Left lung (tissue), 10 donors: ENCODE data around the gene MBTPS1. TPM values are rescaled to one million over a fixed set of nuclear protein-coding genes. Genes with fewer than 3 reads are reported as not detected.

Experiments used
- ATAC-seq: fragments of 200-7000 bp; cut with Tn5 transposase; one replicate; pipeline ENCODE4 v1.9.1; 2020; ENCODE audit warnings: moderate library complexity
- DNase-seq, 4 donors: peaks; one replicate each; pipeline ENCODE4 v3.0.0-alpha.2; 2013 to 2020
- H3K27ac ChIP-seq, 2 donors: fragments of 200-600 bp; sonication (generic) in 1 of 2; one replicate each; pipeline versions ENCODE4 v1.5.0 to v1.8.0; 2020 to 2021
- H3K27me3 ChIP-seq, 2 donors: fragments of 200-600 bp; sonication (generic) in 1 of 2; one replicate each; pipeline versions ENCODE4 v1.5.0 to v1.8.0; 2020 to 2021
- H3K36me3 ChIP-seq, 2 donors: fragments of 200-600 bp; sonication (generic) in 1 of 2; one replicate each; pipeline versions ENCODE4 v1.5.0 to v1.8.0; 2020 to 2021
- H3K4me1 ChIP-seq, 2 donors: fragments of 200-600 bp; one replicate each; pipeline ENCODE4 v1.8.0; 2021
- H3K4me3 ChIP-seq, 2 donors: fragments of 200-600 bp; sonication (generic) in 1 of 2; one replicate each; pipeline versions ENCODE4 v1.5.0 to v1.8.0; 2020 to 2021; ENCODE audit warnings: mild to moderate bottlenecking in 1 of 2
- H3K9me3 ChIP-seq, 2 donors: fragments of 200-600 bp; sonication (generic) in 1 of 2; one replicate each; pipeline versions ENCODE4 v1.5.0 to v1.8.0; 2020 to 2021
- intact Hi-C, 2 donors: fragments of 100-400 bp; cut with DNase I; formaldehyde crosslinking; loops; one replicate each; pipeline versions ENCODE4 v1.11.2 to v1.14.2; 2022
- polyA plus RNA-seq, 6 donors: library from polyadenylated mRNA; unstranded; fragments of 120-200 nt; gene quantifications; one replicate each; pipeline ENCODE4 v1.2.1, GENCODE V29; 2013; ENCODE audit not compliant: insufficient read length in 6 of 6
- total RNA-seq, 2 donors: library from RNA; stranded (reverse); fragmentation: NEBNext Ultra II Directional; extraction: Animal tissue kit (Norgen Biotek cat#: 25700); gene quantifications; one replicate each; pipeline ENCODE4 v1.2.1, GENCODE V29; 2021
- TF ChIP-seq, protein P1 (sequence below), 2 donors: fragments of 200-600 bp; sonication (generic) in 1 of 2; IDR thresholded peaks; one replicate each; pipeline versions ENCODE4 v1.5.0 to v1.8.0; 2021; ENCODE audit warnings: antibody characterized with exemption in 2 of 2
- donor health status: DM: no; HTN: yes; CAD: no.
- donor health status: DM: no; HTN: no; CAD: no.

The MBTPS1 gene
- total and polyA plus RNA-seq, 8 donors, result 86.4 to 121 (median 116) TPM

DNA sequence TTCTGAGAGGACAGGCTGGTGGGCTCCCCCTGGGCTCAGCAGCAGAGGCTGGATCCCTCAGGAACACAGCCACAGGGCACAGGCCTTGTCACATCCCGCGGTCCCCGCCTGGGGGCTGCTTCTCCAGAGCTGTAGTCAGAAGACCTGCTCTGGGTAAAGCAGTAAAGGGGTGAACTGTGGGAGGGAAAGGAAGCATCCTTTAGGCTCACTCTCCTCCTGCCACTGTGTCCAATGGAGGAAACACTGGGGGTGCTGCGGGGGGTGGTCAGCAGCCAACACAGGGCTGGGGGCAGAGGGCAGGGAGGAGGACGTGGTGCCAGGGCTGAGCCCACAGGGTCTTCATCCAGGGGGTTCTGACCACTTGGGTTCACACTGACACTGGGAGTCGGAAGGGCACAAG, 69.1 kb downstream of the MBTPS1 start:
- Histone ChIP-seq H3K27me3 (peaks cover 0 to 31% of the 10 kb centered on the region in 2 donors), H3K9me3 (no peaks in the 10 kb centered on the region), H3K4me1 (peaks cover 0 to 3% of the 10 kb centered on the region in 2 donors), H3K4me3 (no peak overlapping the region), H3K36me3 (peaks cover 0 to 40% of the 10 kb centered on the region in 2 donors), H3K27ac (no peak overlapping the region)
- ATAC-seq (no peak), DNase-seq (peak in 1 of 4 donors; percentile 71)
- intact Hi-C loops, result no loop called here
- TF ChIP-seq, protein P1, sequence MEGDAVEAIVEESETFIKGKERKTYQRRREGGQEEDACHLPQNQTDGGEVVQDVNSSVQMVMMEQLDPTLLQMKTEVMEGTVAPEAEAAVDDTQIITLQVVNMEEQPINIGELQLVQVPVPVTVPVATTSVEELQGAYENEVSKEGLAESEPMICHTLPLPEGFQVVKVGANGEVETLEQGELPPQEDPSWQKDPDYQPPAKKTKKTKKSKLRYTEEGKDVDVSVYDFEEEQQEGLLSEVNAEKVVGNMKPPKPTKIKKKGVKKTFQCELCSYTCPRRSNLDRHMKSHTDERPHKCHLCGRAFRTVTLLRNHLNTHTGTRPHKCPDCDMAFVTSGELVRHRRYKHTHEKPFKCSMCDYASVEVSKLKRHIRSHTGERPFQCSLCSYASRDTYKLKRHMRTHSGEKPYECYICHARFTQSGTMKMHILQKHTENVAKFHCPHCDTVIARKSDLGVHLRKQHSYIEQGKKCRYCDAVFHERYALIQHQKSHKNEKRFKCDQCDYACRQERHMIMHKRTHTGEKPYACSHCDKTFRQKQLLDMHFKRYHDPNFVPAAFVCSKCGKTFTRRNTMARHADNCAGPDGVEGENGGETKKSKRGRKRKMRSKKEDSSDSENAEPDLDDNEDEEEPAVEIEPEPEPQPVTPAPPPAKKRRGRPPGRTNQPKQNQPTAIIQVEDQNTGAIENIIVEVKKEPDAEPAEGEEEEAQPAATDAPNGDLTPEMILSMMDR (IDR thresholded peaks at IDR 0.05), result no peak

DNA sequence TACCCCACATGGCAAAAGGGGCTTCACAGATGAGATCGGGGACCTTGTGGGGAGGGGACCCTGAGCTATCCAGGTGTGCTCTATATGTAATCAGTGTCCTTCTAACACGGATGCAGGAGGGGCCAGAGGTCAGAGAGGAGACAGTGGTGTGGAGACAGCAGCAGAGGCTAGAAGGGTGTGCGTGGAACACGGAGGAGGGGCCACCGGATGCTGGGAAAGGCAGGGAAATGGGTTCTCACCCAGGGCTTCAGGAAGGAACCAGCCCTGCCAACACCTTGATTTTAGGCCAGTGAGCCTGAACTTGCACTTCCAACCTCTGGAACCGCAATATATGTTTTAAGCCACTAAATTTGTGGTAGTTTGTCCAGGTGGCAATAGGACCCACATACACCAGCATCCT, 69.5 kb downstream of the MBTPS1 start:
- intact Hi-C loops, result no loop called here

DNA sequence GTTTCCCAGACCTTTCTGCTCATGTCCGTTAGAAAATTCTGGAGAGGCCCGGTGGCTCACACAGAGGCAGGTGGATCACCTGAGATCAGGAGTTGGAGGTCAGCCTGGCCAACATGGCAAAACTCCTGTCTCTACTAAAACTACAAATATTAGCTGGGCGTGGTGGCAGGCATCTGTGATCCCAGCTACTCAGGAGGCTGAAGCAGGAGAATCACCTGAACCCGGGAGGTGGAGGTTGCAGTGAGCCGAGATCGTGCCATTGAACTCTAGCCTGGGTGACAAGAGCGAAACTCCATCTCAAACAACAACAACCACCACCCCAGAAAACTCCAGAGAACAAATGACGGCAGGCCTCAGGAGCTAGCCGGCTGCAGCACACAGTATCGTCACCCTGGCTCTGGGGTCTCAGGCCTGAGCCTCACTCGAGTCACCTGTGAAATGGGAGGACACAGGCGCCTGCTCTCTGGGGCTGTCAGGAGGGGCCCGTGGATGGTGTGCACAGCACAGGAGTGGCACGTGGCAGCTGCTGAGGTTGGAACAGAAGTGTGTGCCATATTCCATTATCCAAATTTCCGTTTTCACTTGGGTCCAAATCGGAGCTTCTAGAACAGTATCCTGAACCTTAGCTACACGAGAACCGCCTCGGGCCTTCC, 70.8 kb downstream of the MBTPS1 start:
- Histone ChIP-seq H3K27me3 (peaks cover 0 to 48% of the 10 kb centered on the region in 2 donors), H3K9me3 (no peaks in the 10 kb centered on the region), H3K27ac (no peak overlapping the region), H3K4me1 (peaks cover 0 to 4% of the 10 kb centered on the region in 2 donors), H3K36me3 (peaks cover 0 to 33% of the 10 kb centered on the region in 2 donors), H3K4me3 (no peak overlapping the region)
- ATAC-seq (no peak), DNase-seq (peak in 1 of 4 donors; percentile 43)
- intact Hi-C loops, result no loop called here
- TF ChIP-seq, protein P1 (IDR thresholded peaks at IDR 0.05), result no peak

More for the DNA sequence above, 69.5 kb downstream of the MBTPS1 start:
- peaks cover 0 to 35% of the 10 kb centered on the region in 2 donors for H3K36me3 ChIP-seq
- H3K27me3 ChIP-seq, result peaks cover 0 to 36% of the 10 kb centered on the region in 2 donors
- H3K4me3 ChIP-seq, result no peak overlapping the region
- TF ChIP-seq, protein P1 (IDR thresholded peaks at IDR 0.05), result no peak
- H3K27ac ChIP-seq, result no peak overlapping the region
- H3K9me3 ChIP-seq, result no peaks in the 10 kb centered on the region
- peak in 1 of 4 donors; percentile 15 for DNase-seq
- H3K4me1 ChIP-seq, result peaks cover 0 to 4% of the 10 kb centered on the region in 2 donors
- ATAC-seq, result no peak

DNA sequence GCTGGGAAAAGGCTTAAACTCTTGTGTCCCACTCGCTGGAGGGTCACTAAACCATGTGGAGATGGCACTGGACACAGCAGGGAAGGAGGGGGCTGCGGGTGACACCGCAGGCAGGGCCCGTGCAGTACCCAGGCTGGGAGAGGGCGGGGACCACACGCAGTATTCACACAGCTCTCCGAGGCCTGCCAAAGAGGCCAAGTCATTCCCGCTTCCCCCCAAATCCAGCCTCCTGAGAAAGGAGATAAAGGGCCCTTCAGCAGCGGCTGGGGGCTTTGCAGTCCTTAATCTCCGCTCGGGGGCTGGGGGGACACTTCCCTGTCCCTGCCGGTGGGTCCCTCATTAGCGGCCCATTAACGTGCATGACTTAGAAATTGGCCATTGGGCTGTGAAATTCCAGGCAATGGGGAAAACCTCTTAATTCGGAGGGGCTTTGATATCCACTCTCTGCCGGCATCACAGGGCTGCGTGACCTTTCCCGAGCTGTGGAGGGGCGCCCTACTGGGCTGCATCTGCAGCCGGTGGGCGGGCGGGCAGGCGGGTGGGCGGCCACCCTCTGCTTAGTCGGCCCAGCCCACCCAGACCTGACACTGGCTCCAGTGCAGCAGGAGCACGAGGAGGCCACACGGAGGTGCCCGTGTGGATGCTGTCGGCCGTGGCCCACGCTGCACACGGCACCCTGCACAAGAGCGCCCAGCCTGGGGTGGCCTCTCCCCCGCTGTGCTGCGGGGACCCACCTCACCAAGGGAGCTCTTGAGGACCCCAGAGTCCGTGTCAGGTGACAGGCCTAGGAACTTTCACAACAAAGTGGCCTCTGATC, 71.5 kb downstream of the MBTPS1 start:
- Histone ChIP-seq H3K4me1 (peaks cover 0 to 4% of the 10 kb centered on the region in 2 donors), H3K27me3 (peaks cover 0 to 56% of the 10 kb centered on the region in 2 donors), H3K27ac (no peak overlapping the region), H3K9me3 (no peaks in the 10 kb centered on the region), H3K36me3 (peaks cover 0 to 31% of the 10 kb centered on the region in 2 donors), H3K4me3 (no peak overlapping the region)
- intact Hi-C loops, result no loop called here
- peak in 1 of 4 donors; percentile 66 for DNase-seq
- TF ChIP-seq, protein P1 (IDR thresholded peaks at IDR 0.05), result no peak
- ATAC-seq, result no peak

DNA sequence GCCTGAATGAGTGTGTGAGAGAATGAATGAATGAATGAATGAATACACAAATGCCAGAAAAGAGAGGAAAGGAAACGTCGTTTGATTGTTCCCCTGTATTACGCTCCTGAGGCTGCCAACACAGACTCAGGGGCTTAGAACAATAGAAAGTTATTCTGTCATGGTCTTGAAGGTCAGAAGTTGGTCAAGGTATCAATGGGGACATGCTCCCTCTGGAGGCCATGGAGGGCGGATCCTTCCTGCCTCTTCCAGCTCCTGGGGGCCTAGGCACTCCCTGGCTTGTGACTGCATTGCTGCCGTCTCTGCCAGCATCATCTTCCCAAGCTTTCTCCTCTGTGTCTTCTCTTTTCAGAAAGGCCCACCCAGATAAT, 72.6 kb downstream of the MBTPS1 start:
- peaks cover 0 to 20% of the 10 kb centered on the region in 2 donors for H3K36me3 ChIP-seq
- TF ChIP-seq, protein P1 (IDR thresholded peaks at IDR 0.05), result peak in 1 of 2 donors; percentile 26
- no peak for ATAC-seq
- H3K4me1 ChIP-seq, result peaks cover 0 to 4% of the 10 kb centered on the region in 2 donors
- no peaks in the 10 kb centered on the region for H3K9me3 ChIP-seq
- intact Hi-C loops, result no loop called here
- H3K27me3 ChIP-seq, result peaks cover 0 to 66% of the 10 kb centered on the region in 2 donors
- H3K4me3 ChIP-seq, result no peak overlapping the region
- peak in 1 of 4 donors; percentile 20 for DNase-seq
- no peak overlapping the region for H3K27ac ChIP-seq
